Transverse colon (tissue), 4 donors: ENCODE data around the gene ATP2B3.

Experiments
- CTCF ChIP-seq, 5 experiments: fragments of 200-600 bp in 3 of 5; fragments of 450-650 bp in 2 of 5; sonication (generic) in 3 of 5; IDR thresholded peaks; 1 replicate in 2 of 5; 2 replicates in 3 of 5; pipeline ENCODE4 v1.5.1; 2016 to 2017; ENCODE audit warnings: antibody characterized with exemption in 5 of 5, inconsistent platforms in 3 of 5, mild to moderate bottlenecking in 2 of 5, moderate library complexity in 1 of 5
- EP300 ChIP-seq: sonication (generic); formaldehyde crosslinking; IDR thresholded peaks from one replicate; pipeline ENCODE4 v1.6.1; 2017; ENCODE audit warnings: antibody characterized with exemption, low read depth
- POLR2A ChIP-seq: fragments of 450-650 bp; IDR thresholded peaks from one replicate; pipeline ENCODE4 v1.6.1; 2016; ENCODE audit warnings: antibody characterized with exemption, mild to moderate bottlenecking, moderate library complexity
- POLR2AphosphoS5 ChIP-seq, 3 donors: sonication (generic); formaldehyde crosslinking; IDR thresholded peaks; one replicate each; pipeline ENCODE4 v1.6.1; 2016; ENCODE audit warnings: antibody characterized with exemption in 3 of 3

- no peak for TF ChIP-seq CTCF (IDR thresholded peaks at IDR 0.05)
- TF ChIP-seq POLR2AphosphoS5 (IDR thresholded peaks at IDR 0.05), result no peak
- no peak for TF ChIP-seq POLR2A
- TF ChIP-seq EP300, result no peak
Measured at GRCh38 chrX:153592091-153592833, 74.8 kb downstream of the ATP2B3 start.
